GM12864 (cell line): ENCODE measurements around the gene NAALADL2.

Source experiments
- DNase-seq: peaks from one replicate; pipeline ENCODE4 v3.0.0-alpha.2; 2011; ENCODE audit warnings: low read depth
- H3K4me3 ChIP-seq: 2 replicates; pipeline ENCODE4 v1.5.1; 2011; ENCODE audit warnings: mild to moderate bottlenecking, low read depth, low read length, control low read depth
- CTCF ChIP-seq: IDR thresholded peaks from 2 replicates; pipeline ENCODE4 v1.5.1; 2011; ENCODE audit warnings: low read depth, mild to moderate bottlenecking, moderate library complexity, low read length, control low read depth, inconsistent platforms; ENCODE audit errors: missing control alignments

The NAALADL2 gene

GRCh38 chr3:175389560-175389959 lies 530.4 kb downstream of the NAALADL2 start:
- H3K4me3 ChIP-seq = no peak overlapping the region
- TF ChIP-seq CTCF = no peak
- no peak for DNase-seq

GRCh38 chr3:175391601-175392000 lies 532.5 kb downstream of the NAALADL2 start:
- no peak overlapping the region for H3K4me3 ChIP-seq
- TF ChIP-seq CTCF = no peak
- DNase-seq = no peak

- no peak for TF ChIP-seq CTCF
- no peak for DNase-seq
- no peak overlapping the region for H3K4me3 ChIP-seq
These were observed 533.5 kb downstream of the NAALADL2 start for GRCh38 chr3:175392653-175393052.

GRCh38 chr3:175397372-175397771 lies 538.2 kb downstream of the NAALADL2 start:
- no peak for TF ChIP-seq CTCF
- no peak overlapping the region for H3K4me3 ChIP-seq
- DNase-seq = no peak

GRCh38 chr3:175398676-175399075 lies 539.5 kb downstream of the NAALADL2 start:
- H3K4me3 ChIP-seq = no peak overlapping the region
- no peak for DNase-seq
- no peak for TF ChIP-seq CTCF

- no peak for TF ChIP-seq CTCF
- no peak for DNase-seq
These were observed 540.2 kb downstream of the NAALADL2 start for GRCh38 chr3:175399156-175399840.

GRCh38 chr3:175404027-175404426 lies 544.9 kb downstream of the NAALADL2 start:
- no peak for DNase-seq
- H3K4me3 ChIP-seq = no peak overlapping the region
- TF ChIP-seq CTCF = no peak

More at GRCh38 chr3:175399156-175399840, 540.2 kb downstream of the NAALADL2 start:
- no peak overlapping the region for H3K4me3 ChIP-seq
